Activated naive CD8-positive, alpha-beta T cell treated with anti-CD3 and anti-CD28 coated beads, Interleukin-2, amount 50 U/mL, for 24 hours (primary cell): Measurements from ENCODE around the gene BANP.
"Not testable (repeated sequence)": the region's sequence is repeated elsewhere in the genome, so short reads cannot be mapped to it uniquely, and the experiment has no call there.

Experiments used
- ATAC-seq: fragments of 150-1000 bp; cut with Tn5 transposase; one replicate; pipeline ENCODE4 v1.10.0; 2021
- DNase-seq: peaks from one replicate; pipeline ENCODE4 v3.0.0; 2021
- H3K27ac Mint-ChIP-seq: one replicate; pipeline ENCODE4 v1.8.0; 2021; ENCODE audit warnings: mild to moderate bottlenecking, mixed read lengths
- H3K27me3 Mint-ChIP-seq: one replicate; pipeline ENCODE4 v1.8.0; 2021; ENCODE audit warnings: mixed read lengths
- H3K36me3 Mint-ChIP-seq: one replicate; pipeline ENCODE4 v1.8.0; 2021; ENCODE audit warnings: low read depth, mixed read lengths
- H3K4me1 Mint-ChIP-seq: one replicate; pipeline ENCODE4 v1.8.0; 2021; ENCODE audit warnings: mixed read lengths
- H3K4me3 Mint-ChIP-seq: one replicate; pipeline ENCODE4 v1.8.0; 2021; ENCODE audit warnings: mild to moderate bottlenecking, moderate library complexity, mixed read lengths
- H3K9me3 Mint-ChIP-seq: one replicate; pipeline ENCODE4 v1.8.0; 2021; ENCODE audit warnings: mixed read lengths

The BANP gene

DNA sequence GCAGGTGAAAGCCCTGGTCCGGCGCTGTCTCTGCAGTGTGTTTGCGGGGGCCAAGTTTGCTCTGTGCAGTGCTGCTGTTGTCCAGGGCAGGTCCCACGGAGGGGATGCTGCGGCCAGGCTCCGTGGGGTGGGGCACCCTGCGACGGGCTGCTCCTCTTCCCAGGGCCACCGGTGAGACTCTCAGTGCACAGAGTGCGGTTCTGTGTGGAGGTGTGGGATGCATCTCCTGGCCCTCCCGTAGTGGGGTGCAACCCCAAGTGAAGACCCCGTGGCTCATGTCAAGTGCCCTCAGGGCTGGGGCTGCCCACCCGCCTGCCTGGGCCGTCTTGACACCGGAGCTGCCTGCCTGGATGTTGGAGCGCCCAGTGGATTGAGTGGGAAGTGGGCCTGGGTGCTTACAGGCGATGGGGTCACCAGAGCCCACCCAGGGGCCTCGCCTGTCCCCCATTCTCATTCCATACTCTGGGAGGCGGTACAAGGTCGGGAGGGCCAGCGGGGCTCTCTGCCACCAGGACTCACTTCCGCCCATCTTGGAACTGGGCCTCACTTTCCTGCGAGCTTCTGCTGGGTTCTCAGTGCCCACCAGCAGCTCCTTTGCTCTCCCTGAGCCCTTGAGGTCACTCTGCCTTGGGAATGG, 119.9 kb downstream of the BANP start:
- Mint-ChIP-seq H3K4me1 (peaks cover 9% of the 10 kb centered on the region), H3K27me3 (no peaks in the 10 kb centered on the region), H3K4me3 (no peak overlapping the region), H3K27ac (no peak overlapping the region), H3K9me3 (no peaks in the 10 kb centered on the region), H3K36me3 (peaks cover 9% of the 10 kb centered on the region)
- ATAC-seq (no peak), DNase-seq (no peak)

GRCh38 chr16:88071908-88072307, 120.7 kb downstream of the BANP start:
- no peak for ATAC-seq
- Mint-ChIP-seq H3K4me1 (peaks cover 9% of the 10 kb centered on the region), H3K4me3 (no peak overlapping the region), H3K9me3 (no peaks in the 10 kb centered on the region), H3K36me3 (peaks cover 9% of the 10 kb centered on the region), H3K27ac (no peak overlapping the region), H3K27me3 (no peaks in the 10 kb centered on the region)
- no peak for DNase-seq

GRCh38 chr16:88072571-88073001, 121.4 kb downstream of the BANP start:
- peaks cover 9% of the 10 kb centered on the region for H3K4me1 Mint-ChIP-seq
- DNase-seq (no peak), ATAC-seq (no peak)
- H3K4me3 Mint-ChIP-seq = no peak overlapping the region
- H3K36me3 Mint-ChIP-seq = peaks cover 9% of the 10 kb centered on the region
- no peaks in the 10 kb centered on the region for H3K9me3 Mint-ChIP-seq
- H3K27ac Mint-ChIP-seq = no peak overlapping the region
- no peaks in the 10 kb centered on the region for H3K27me3 Mint-ChIP-seq

GRCh38 chr16:88073201-88073721, 122.0 kb downstream of the BANP start:
- no peak for ATAC-seq
- DNase-seq = no peak
- Mint-ChIP-seq H3K36me3 (peaks cover 14% of the 10 kb centered on the region), H3K27me3 (no peaks in the 10 kb centered on the region), H3K27ac (no peak overlapping the region), H3K9me3 (no peaks in the 10 kb centered on the region), H3K4me3 (no peak overlapping the region), H3K4me1 (peaks cover 9% of the 10 kb centered on the region)

- H3K27ac Mint-ChIP-seq = no peak overlapping the region
- peaks cover 19% of the 10 kb centered on the region for H3K36me3 Mint-ChIP-seq
- H3K4me1 Mint-ChIP-seq = peaks cover 9% of the 10 kb centered on the region
- no peak for ATAC-seq
- H3K9me3 Mint-ChIP-seq = no peaks in the 10 kb centered on the region
- DNase-seq = no peak
- no peaks in the 10 kb centered on the region for H3K27me3 Mint-ChIP-seq
- no peak overlapping the region for H3K4me3 Mint-ChIP-seq
Measured at GRCh38 chr16:88074041-88074440, 122.8 kb downstream of the BANP start.

GRCh38 chr16:88076211-88076931, 125.1 kb downstream of the BANP start:
- no peaks in the 10 kb centered on the region for H3K27me3 Mint-ChIP-seq
- no peak overlapping the region for H3K4me3 Mint-ChIP-seq
- ATAC-seq (no peak), DNase-seq (no peak)
- no peak overlapping the region for H3K27ac Mint-ChIP-seq
- no peaks in the 10 kb centered on the region for H3K4me1 Mint-ChIP-seq
- peaks cover 24% of the 10 kb centered on the region for H3K36me3 Mint-ChIP-seq
- no peaks in the 10 kb centered on the region for H3K9me3 Mint-ChIP-seq

DNA sequence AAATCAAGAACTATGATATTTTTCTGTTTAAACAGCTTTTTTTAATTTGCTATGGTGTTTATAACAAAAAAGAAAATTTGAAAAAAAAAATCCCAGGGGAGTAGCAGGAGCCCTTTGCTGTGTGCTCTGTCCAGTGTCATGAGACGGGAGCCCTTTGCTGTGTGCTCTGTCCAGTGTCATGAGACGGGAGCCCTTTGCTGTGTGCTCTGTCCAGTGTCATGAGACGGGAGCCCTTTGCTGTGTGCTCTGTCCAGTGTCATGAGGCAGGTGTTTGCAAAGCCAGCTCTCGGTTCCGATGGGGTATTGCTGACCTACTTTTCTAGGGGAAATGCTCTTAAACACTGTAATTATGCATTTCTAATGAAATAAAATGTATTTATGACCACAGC, 125.7 kb downstream of the BANP start:
- peaks cover 24% of the 10 kb centered on the region for H3K36me3 Mint-ChIP-seq
- not testable (repeated sequence) for ATAC-seq

DNA sequence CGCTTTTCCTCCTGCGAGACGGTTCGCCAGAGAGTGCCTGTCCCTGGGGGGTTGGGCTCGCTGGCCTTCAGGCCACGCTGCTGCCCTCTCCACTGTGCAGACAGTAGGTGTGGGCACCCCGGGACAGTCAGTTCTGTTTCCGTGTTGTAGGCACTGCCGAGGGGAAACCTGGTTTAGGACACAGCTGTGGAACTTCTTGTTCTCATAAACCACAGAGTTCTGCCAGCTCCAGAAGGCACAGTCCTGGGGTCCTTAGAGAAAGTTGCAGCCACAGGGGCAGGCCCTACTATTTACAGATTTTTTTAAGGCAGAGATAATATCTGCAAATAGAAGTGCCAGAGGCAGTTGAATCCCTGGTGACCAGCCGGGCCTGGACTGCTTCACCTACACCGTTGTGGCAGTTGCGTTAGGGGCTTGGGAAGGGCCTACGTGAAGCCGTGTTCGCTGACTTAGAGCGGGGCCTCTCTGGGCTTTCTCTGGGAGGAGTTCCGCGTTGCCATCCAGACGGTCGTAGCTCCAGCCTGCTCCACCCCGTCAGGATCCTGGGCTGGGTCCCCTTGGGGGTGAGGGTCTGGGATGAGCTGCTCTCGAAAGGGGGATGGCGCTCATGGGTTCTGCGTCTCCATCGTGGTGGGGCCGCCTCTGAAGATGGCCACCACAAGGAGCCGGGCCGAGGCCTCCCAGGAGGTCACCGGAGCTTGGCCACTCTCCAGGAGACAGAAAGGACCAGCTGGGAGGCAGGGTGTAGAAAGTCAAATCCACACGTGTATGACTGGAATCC, 126.3 kb downstream of the BANP start:
- Mint-ChIP-seq H3K27me3 (no peaks in the 10 kb centered on the region), H3K4me3 (no peak overlapping the region), H3K36me3 (peaks cover 27% of the 10 kb centered on the region), H3K27ac (no peak overlapping the region), H3K4me1 (no peaks in the 10 kb centered on the region), H3K9me3 (no peaks in the 10 kb centered on the region)
- no peak for DNase-seq
- no peak for ATAC-seq

More for the DNA sequence above, 125.7 kb downstream of the BANP start:
- not testable (repeated sequence) for DNase-seq, H3K27ac Mint-ChIP-seq, H3K27me3 Mint-ChIP-seq, H3K9me3 Mint-ChIP-seq, H3K4me1 Mint-ChIP-seq, H3K4me3 Mint-ChIP-seq

- ATAC-seq = no peak
- Mint-ChIP-seq H3K27ac (no peak overlapping the region), H3K9me3 (no peaks in the 10 kb centered on the region), H3K4me1 (no peaks in the 10 kb centered on the region), H3K27me3 (no peaks in the 10 kb centered on the region), H3K36me3 (peaks cover 33% of the 10 kb centered on the region), H3K4me3 (no peak overlapping the region)
- no peak for DNase-seq
Measured at GRCh38 chr16:88078111-88078775, 127.0 kb downstream of the BANP start.

- peak overlapping the region; percentile 47 for H3K27ac Mint-ChIP-seq
- H3K4me1 Mint-ChIP-seq = no peaks in the 10 kb centered on the region
- H3K4me3 Mint-ChIP-seq = no peak overlapping the region
- H3K9me3 Mint-ChIP-seq = no peaks in the 10 kb centered on the region
- H3K27me3 Mint-ChIP-seq = no peaks in the 10 kb centered on the region
- H3K36me3 Mint-ChIP-seq = peaks cover 24% of the 10 kb centered on the region
- ATAC-seq (no peak), DNase-seq (no peak)
Measured at GRCh38 chr16:88083582-88083981, 132.3 kb downstream of the BANP start.

DNA sequence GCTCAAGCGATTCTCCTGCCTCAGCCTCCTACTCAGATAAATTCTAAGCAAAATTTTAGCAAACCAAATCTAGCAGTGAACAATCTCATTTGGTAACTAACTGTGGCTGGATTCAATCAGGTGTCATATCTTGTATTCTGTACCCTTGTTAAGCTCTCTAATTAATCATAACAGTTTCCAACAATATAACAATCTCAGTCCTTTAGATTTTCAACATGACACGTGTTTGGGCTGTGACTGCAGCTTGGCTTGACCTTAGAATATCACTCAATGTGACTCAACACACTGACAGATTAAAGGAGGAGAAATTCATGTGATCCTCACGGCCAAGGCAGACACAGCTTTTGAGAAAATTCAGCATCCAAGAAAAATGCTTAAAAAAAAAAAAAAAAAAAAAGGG, 133.6 kb downstream of the BANP start:
- no peak overlapping the region for H3K4me3 Mint-ChIP-seq
- H3K4me1 Mint-ChIP-seq = no peaks in the 10 kb centered on the region
- no peak overlapping the region for H3K27ac Mint-ChIP-seq
- H3K36me3 Mint-ChIP-seq = peaks cover 18% of the 10 kb centered on the region
- H3K27me3 Mint-ChIP-seq = no peaks in the 10 kb centered on the region
- ATAC-seq (no peak), DNase-seq (no peak)
- no peaks in the 10 kb centered on the region for H3K9me3 Mint-ChIP-seq

GRCh38 chr16:88086571-88087516, 135.6 kb downstream of the BANP start:
- no peaks in the 10 kb centered on the region for H3K9me3 Mint-ChIP-seq
- no peaks in the 10 kb centered on the region for H3K4me1 Mint-ChIP-seq
- H3K36me3 Mint-ChIP-seq = peaks cover 10% of the 10 kb centered on the region
- no peak overlapping the region for H3K27ac Mint-ChIP-seq
- no peaks in the 10 kb centered on the region for H3K27me3 Mint-ChIP-seq
- ATAC-seq (no peak), DNase-seq (no peak)
- no peak overlapping the region for H3K4me3 Mint-ChIP-seq

- Mint-ChIP-seq H3K9me3 (no peaks in the 10 kb centered on the region), H3K4me1 (no peaks in the 10 kb centered on the region), H3K27me3 (no peaks in the 10 kb centered on the region), H3K27ac (no peak overlapping the region), H3K4me3 (no peak overlapping the region), H3K36me3 (peaks cover 8% of the 10 kb centered on the region)
- ATAC-seq (no peak), DNase-seq (no peak)
Measured at GRCh38 chr16:88087517-88087877, 136.3 kb downstream of the BANP start.
